Esophagus mucosa (tissue), 1 donor: ENCODE results near the gene HLTF. TPM values are rescaled to one million over a fixed set of nuclear protein-coding genes. Genes with fewer than 3 reads are reported as not detected.

Experiments used
- ATAC-seq: fragments of 200-7000 bp; cut with Tn5 transposase; one replicate; pipeline ENCODE4 v1.9.1; 2020
- total RNA-seq: library from RNA; stranded (reverse); gene quantifications from one replicate; pipeline ENCODE4 v1.2.4, GENCODE V29; 2023
- donor health status: DM: yes; HTN: yes; CAD: no.

The HLTF gene
- total RNA-seq, 1 donor from 2014 or later, result 8.2 TPM

DNA sequence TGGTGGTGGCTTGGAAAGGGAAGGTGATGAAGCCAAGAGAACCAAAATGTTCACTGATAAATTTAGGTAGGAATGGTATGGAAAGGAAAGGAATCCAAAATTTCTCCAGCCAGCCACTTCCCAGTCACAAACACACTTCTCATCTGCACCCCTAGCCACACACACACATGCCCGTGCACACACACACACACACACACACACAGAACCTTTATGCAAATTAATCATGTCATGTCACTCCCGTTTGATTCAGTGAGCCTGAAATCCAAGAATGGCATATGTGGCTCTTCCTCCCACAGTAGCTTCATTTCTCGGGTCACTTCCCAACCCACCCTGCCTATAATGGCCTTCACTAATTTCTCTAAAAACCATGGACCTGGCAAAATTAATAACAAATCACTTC, 3.1 kb upstream of the HLTF start:
- no peak for ATAC-seq

DNA sequence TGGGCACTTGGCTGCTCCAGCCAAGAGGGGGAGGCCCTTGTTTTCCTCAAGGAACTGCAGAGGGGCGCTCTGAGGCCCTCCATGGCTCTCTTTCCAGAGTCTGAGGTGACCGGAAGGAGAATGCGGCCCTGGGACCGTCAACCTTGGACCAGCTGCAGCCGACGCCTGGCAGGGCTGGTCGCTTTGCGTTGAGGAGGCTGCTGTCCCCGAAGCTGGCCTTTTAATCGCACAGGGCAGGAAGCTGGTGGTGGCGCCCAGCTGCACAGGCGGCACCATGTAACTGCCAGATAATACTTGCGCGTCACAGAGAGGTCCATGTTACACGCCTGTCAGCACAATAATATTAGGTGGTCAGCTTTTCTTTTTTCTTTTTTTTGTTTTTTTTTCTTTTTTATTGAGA, 875 bp upstream of the HLTF start:
- no peak for ATAC-seq

DNA sequence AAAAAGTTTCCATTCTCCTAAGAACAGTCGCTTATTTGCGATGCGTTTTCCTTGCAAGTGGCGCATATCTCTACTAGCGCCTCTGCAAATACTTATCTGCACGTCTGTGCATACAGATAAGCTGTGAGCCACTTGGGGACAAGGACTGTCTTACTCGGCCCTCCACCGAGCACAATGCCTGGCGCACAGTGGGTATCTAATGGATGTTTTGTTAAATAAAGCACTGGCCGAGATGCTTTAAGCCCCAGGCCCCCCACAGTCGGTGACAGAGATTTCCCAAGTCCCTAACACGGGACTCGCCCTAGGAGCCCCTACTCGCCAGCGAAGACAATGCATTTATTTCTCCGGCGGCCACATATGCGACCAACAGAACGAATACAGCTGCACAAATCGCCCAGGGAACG, 503 bp downstream of the HLTF start:
- ATAC-seq, result peak; percentile 26

DNA sequence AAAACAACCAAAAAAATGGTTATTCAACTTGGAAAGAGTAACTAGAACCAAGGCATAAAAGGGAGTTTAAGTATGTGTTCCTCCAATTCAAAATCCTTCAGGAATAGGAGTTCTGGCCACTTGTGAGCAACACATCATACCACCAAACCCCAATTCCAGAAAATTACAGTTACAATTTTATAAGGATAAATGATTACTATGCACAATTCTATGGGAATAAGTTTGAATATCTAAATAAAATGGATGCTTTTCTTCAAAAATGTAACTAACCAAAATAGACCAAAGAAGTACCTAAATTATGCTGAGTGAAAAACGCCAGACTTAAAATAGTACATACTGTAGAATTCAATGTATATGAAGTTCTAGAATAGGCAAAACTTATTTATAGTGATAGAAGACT, 4.6 kb downstream of the HLTF start:
- no peak for ATAC-seq

DNA sequence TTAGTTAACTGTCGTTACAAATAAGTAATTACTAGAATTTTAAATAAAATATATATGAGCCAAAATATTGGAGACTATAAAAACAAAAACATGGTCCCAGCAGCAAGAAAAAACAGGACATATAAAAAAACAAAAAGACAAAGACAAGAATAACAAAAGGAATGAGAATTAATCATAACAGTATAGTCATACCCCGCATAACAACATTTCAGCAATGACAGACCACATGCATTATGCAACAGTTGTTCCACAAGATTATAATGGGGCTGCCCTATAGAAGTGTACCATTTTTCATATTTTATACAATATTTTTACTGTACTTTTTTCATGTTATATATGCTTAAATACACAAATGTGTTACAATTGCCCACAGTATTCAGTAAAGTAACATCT, 5.6 kb downstream of the HLTF start:
- ATAC-seq, result peak; percentile 68

DNA sequence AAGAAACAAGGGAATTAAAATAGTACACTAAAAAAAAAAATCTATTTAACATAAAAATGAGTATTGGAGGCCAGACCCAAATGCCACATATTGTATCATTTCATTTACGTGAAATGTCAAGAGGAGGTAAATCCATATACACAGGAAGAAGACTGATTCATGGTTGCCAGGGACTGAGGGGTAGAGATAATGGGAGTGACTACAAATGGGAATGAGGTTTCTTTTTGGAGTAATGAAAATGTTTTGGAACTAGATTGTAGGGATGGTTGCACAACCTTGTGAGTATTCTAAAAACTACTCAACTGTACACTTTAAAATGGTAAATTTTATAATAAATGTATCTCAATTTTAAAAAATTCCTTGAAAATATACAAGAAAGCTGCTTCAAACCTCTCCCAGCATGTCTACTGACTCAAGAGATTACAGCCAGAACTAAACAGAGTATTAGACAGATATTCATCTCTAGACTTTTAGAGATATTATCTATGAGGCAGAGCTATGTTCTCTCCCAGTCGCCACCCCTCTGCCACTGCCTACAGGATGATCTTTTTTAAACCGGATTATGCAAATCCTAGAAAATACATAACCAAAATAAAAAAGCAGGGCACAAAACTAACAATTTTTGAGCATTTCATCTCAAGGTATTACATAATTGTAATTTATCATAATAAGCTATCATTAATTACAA, 6.2 kb downstream of the HLTF start:
- no peak for ATAC-seq

DNA sequence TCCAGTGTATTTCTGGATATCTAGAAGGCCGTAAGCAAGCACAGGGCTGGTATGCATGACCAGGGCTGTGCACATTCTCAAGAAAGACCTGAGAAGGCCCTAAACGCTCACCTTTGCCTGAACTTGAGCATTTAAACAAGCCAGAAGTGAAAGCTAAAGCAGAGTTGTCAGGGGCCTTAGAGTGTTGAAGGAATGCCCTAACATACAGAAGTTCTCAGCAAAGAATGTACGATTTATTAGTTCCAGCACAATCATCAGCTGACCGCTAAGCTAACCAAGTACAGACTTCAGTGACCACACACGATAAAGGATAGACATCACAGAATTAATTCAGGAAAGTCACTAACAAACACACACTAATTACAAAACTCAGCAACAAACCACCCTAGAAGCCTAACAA, 8.7 kb downstream of the HLTF start:
- no peak for ATAC-seq

DNA sequence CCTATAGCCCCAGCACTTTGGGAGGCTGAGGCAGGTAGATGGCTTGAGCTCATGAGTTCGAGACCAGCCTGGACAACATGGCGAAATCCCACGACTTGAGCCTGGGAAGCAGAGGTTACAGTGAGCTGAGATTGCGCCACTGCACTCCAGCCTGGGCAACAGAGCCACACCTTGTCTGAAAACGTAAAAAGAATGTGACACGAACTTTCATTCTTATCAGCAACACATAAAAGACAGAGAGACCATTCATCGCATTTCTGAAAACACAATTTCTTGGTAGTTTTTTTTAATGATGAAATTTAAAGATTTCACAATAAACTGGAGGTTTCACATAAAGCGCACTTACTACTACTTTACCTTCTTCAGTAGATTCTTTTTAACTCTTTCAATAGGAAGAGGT, 18.4 kb downstream of the HLTF start:
- ATAC-seq, result no peak

DNA sequence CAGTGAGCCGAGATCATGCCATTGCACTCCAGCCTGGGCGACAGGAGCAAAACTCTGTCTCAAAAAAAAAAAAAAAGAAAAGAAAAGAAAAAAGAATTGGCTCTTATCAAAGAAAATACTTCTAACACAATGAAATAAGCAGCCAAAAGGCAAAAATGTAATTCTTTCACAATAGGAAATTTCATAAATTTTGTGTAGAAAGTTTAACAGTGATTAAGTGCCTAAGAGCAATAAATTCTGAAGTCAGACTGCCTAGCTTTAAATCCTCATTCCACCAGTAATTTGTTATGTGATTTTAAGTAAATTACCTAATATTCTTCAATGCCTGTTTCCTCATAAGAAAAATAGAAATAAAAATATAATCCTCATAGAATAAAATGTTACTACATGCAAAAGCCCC, 24.6 kb downstream of the HLTF start:
- ATAC-seq, result no peak

DNA sequence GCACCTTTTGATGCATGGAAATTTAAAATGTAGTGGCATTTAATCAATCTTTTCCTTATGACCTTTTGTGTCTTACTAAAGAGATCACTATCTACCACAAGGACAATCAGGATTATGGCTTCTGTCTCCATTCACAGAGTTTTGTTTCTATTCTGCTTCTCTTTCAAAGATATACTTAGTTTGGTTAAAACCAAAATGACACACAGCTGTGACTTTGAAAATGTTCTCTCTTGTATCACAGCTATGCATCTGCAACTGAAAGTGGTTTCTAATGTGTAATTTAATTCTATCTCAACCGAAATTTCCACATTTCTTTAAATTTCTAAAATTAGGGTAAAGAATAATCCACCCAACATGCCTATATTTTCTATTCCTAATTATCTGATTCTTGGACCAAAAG, 27.7 kb downstream of the HLTF start:
- no peak for ATAC-seq

DNA sequence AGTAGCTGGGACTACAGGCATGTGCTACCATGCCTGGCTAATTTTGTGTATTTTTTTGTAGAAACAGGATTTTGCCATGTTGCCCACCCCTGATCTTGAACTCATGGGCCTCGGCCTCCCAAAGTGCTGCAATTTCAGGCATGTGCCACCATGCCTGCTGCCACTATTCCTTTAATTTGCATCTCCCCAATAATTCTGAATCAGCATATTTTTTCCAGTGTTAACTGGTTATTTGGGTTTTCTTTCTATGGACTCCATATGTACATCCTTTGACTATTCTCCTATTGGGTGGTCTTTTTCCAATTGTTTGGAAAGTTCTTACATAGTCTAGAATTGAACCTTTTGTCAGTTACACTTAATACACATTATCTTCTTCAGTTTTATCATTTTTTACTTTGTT, 28.1 kb downstream of the HLTF start:
- no peak for ATAC-seq

DNA sequence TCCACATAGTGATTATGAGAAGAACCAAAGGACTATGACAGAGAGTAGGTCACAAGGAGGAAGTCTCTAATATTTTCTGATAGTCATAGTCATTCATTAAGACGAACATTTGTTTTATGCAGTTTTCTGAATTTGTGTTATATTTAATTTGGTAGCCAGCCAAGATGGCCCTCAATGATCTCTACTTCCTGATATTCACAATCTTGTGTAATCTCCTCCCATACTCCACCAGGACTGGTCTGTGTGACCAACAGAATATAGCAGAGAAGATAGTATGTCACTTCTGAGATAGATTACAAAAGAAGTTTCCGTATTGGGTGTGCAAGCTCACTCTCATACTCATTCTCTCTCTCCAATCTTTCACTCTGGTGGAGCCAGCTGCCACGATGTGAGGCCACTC, 30.8 kb downstream of the HLTF start:
- ATAC-seq, result no peak

DNA sequence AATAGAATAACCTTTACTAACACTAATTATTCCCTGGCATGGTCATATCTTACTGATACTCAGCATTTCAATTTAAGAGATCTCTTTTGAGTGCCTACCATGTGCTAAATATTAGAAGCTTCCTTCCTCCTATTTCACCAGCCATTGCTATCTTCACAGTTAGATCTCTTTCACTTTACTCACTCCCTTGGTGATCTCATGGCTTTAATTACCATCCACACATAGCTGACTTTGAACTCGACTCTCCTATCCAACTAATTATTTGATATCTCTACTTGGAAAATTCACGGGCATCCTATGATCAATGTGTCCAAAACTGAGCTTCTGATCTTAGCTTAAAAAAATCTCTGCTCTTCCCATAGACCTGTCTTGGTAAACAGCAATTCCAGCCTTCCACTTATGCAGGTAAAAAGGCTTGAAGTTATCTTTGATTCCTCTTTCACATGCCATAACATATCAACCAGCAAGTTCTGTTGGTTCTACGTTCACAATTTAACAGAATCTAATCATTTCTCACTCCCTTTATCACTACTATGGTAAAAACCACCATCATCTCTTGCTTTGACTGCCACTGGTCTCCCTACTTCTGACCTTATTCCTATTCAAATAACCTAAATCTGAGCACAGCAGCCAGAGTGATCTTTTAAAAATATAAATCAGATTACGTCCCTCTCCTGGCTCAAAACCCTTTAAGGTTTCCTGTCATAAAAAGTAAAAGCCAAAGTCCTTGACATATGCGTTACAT, 41.8 kb downstream of the HLTF start:
- no peak for ATAC-seq

DNA sequence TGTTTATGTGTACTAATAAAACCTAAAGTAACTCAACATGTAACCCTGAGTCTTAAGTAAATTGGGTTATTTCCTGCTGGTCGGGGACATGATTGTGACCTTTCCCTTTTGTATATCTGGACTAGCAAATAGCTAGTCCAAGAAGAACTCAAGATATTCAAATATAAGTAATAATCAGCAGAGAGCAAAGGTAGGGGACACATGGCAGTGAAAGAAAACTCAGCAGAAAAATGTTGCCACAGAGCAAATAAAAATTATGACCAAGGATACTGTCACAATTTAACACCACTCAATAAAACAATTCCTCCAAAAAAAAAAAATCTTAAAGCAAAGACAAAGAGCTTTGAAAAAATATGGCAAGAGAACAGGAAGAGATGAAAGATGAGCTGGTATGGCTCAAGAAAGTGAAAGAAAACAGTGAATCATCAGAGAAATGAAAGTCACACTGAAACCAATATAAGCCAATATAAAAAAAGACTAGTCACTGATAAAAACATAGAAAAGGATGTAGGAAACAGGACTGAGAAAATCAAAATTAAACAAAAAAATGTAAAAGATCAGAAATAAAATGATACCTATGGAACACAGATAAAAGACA, 43.4 kb downstream of the HLTF start:
- ATAC-seq, result no peak

DNA sequence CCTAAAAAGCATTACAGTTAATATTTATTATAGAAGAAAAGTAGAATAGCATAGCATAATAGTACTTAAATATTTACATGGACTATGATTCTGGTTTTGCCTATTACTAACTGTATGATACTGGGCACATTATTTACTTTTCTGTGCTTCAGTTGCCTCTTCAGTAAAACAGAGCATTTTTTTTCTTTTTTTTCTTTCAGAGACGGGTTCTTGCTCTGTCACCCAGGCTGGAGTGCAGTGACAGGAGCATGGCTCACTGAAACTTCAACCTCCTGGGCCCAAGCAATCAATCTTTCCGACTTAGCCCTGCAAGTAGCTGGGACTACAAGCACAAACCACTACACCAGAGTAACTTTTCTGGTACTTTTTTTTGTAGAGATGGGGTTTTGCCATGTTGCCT, 48.0 kb downstream of the HLTF start:
- ATAC-seq, result no peak

DNA sequence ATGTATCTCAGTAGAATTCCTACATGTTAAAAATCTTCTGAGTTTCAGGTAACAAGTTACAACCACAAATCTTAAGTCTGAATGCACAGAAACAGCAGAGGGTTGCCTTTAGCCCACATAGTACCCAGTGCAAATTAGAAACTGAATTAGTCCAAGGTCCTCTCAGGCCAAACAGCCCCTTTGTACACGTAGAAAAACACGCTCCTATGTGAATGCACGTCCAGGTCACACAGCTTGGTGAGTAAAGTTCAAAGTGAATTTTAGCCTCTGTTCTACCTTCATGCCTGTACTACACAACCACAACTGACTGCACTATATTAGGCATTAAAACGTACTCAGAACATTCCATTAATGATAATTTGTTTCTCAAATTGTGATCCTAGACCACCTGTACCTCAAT, 48.6 kb downstream of the HLTF start:
- ATAC-seq, result no peak

DNA sequence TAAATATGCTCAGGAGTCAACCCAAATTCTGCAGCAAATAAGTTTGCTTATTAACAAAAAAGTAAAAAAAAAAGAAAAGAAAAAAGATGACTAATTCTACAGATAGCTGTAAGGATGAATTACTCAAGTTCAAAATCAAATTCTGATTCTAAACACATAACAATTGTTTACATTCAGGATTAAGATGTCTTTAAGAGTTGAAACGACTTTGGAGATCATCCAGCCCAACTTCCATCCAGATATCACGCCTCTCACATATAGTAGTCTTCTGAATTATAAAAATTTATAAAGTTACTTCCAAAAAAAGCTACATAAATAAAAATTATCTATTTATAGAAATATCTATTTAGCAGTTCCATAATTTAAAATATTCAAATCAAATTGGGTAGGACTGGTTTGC, 55.2 kb downstream of the HLTF start:
- no peak for ATAC-seq

DNA sequence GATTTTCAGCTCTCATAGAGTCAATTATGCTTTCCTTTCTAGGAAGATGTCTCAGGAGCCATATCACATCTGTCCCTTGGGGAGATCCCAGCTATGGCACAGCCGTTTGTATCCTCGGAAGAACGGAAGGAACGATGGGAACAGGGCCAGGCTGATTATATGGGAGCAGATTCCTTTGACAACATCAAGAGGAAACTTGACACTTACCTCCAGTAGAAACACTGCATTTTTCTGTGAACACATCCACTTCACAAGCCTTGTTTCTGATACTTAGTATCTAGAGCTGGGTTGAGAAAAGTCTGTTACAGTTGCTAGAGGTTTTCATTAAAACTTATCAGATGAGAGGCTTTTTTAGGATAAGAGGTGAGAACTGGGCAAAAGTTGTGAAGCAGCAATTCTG, 59.6 kb downstream of the HLTF start:
- ATAC-seq, result no peak

DNA sequence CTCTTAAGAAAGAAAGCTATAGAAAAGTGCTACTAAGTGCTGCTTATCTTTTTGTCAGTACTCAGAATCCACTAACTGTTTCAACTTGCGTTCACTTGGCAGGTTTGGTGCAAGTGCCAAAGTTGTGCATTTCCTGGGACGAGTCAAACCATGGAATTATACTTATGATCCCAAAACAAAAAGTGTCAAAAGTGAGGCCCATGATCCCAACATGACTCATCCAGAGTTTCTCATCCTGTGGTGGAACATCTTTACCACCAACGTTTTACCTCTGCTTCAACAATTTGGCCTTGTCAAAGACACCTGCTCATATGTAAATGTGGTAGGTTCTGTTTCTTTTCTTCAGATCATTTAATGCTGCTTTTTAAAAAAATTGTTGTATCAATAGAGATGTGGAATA, 62.4 kb downstream of the HLTF start:
- no peak for ATAC-seq

DNA sequence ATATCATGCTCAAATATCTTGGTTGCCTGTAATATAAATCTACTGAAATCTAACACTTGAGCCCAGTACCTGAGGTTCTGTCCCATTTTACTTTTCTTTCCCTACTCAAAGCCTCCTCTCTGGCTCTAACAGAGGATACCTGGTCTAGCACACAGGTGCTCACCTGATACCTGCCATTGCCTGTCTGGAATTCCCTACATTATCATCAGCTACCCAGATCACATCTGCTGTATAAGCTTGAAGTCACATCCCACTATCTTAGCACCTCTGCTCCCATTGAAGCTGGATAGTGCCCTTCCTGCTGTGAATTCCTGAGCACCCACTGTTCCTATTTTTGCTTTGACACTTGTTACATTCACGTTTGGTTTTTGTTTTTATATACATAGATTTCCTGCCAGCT, 64.5 kb downstream of the HLTF start:
- no peak for ATAC-seq

DNA sequence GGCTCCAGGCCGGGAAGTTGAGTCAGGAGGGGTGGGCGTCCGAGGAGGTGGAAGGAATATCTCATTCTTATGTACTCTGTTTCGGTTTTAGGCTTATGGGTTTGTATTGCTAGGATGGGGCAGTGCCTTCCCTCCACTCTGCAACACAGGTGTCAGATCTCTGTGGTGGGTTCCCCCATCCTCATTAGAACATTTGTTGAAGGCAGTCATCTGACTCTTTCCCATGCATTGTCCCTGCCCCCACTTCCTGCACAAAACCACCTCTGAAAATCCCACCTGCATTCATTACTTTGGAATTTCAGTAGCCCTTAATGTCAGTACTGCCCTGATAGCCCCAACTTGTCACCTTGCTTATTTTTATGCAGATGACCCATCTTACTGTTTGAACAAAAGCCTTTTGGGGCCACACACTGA, 65.5 kb downstream of the HLTF start:
- ATAC-seq, result no peak

DNA sequence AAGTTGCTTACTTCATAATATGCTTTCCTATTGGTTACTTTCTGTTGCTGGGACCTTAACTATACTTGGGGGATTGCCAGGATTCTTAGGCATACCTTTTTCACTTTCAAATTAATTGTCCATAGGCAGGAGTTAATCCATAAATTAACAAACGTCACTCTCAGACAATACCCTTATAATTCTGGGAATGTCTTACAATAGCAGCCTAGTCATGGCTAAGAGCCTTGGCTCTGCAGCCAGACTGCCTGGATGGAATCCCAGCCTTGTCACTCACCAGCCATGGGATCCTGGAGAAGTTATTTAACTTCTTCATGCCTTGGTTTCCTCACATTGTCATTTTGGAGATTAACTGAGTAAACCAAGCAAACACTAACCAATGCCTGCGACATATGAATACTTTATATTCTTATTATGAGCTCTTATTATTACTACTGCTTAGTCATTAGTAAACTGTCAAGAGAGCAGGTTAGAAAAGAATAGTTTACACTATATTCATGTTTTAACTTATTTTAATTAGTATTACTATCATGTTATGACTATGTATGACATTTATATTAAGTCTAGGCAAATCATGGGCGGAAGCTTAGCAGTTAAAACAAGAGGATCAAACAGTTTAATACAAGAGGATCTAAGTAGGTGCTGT, 66.0 kb downstream of the HLTF start:
- peak; percentile 69 for ATAC-seq

DNA sequence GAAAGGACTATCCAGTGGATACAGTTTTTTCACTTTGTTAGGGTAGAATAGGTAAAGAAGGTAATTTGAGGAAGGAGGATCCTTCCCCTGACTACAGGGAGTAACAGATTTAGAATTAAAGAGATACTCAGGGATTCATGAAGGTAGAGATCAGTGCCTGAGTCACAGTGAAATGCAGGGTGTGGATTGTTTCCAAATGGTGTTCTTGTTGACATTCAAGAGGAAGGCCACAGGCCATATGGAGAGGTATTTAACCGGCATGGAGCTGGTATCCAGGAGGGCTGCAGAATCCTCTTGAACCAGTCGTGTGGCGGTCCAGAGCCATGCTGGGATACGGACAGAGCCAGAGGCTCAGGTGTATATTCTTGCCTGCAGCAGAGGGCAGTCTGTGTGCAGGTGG, 66.8 kb downstream of the HLTF start:
- peak; percentile 51 for ATAC-seq

DNA sequence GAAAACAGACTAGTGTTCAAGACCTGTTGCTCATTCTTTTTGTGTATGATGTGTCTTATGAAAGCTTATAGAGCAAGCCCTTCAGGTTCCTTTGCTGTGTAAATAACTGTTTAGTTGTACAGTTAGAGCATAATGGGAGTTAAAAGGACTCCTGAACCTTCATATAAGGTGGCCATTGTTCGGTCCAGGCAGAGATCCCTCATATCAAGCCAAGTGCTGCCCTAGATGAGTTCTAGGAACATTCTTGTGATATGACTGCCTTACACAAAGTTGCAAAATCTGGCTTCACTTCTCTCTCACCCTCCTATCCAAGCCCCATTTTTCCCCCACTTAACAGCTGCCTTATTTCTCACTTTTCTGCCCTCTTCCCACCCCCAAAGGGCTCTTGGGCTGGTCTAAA, 68.1 kb downstream of the HLTF start:
- ATAC-seq, result no peak
